Loucy (cell line): ENCODE data around the gene PROSER2.

Experiments
- EZH2phosphoT487 ChIP-seq: fragments of 200-600 bp; IDR thresholded peaks from 2 replicates; pipeline ENCODE4 v1.6.1; 2018; ENCODE audit warnings: antibody characterized with exemption, mild to moderate bottlenecking, moderate library complexity, borderline replicate concordance
- TF ChIP-seq, protein P1 (sequence below): fragments of 200-600 bp; sonication (generic); conservative IDR thresholded peaks from 2 replicates; pipeline ENCODE4 v1.5.1; 2014; ENCODE audit warnings: mild to moderate bottlenecking, antibody characterized with exemption, low read length

DNA sequence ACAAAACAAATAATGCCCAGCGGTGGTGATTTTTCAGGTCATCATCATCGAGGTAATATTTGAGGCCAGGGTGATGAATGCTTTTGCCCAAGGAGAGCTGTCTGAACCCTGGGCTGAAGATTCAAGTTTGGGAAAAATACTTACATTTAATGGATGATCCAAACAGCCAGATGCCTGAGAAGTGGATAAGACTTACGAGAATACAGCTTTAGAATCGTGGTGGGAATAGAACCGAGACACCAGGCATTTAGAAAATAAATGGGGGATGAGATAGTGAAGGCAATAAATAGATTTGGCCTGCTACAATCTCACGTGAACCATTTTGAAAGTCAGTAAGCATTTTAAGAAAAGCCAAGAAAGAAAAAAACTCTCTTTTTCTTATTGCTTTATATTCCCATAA is 12.2 kb upstream of the PROSER2 start:
- TF ChIP-seq, protein P1, sequence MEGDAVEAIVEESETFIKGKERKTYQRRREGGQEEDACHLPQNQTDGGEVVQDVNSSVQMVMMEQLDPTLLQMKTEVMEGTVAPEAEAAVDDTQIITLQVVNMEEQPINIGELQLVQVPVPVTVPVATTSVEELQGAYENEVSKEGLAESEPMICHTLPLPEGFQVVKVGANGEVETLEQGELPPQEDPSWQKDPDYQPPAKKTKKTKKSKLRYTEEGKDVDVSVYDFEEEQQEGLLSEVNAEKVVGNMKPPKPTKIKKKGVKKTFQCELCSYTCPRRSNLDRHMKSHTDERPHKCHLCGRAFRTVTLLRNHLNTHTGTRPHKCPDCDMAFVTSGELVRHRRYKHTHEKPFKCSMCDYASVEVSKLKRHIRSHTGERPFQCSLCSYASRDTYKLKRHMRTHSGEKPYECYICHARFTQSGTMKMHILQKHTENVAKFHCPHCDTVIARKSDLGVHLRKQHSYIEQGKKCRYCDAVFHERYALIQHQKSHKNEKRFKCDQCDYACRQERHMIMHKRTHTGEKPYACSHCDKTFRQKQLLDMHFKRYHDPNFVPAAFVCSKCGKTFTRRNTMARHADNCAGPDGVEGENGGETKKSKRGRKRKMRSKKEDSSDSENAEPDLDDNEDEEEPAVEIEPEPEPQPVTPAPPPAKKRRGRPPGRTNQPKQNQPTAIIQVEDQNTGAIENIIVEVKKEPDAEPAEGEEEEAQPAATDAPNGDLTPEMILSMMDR: no peak
- TF ChIP-seq EZH2phosphoT487: no peak
